GM19397 (cell line): Measurements from ENCODE around the gene AGPAT3.

ENCODE experiments used
- ATAC-seq: cut with Tn5 transposase; IDR thresholded peaks from one replicate; pipeline ENCODE4 v1.9.1; 2021; ENCODE audit warnings: mild to moderate bottlenecking, moderate library complexity; ENCODE audit not compliant: unreplicated experiment

The AGPAT3 gene

GRCh38 chr21:43971992-43972255 is 106.9 kb downstream of the AGPAT3 start:
- ATAC-seq: no peak

- no peak for ATAC-seq
These were observed 108.0 kb downstream of the AGPAT3 start for GRCh38 chr21:43972850-43973633.

DNA sequence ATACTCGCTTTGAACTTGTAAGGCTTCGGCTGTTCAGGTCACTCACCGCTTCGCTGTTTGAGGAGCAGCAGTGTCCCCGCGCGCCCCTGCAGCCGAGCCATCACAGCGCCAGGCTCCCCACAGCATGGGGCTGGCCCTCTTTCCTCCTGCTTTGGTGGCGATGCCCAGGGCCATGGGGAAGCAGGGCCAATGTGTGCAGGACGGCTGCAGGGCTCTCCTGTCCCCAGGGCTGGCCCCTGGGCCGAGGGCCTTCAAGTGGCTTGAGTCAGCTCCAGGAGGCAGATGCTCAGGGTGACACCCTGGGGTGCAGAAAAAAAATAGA is 108.6 kb downstream of the AGPAT3 start:
- ATAC-seq: no peak

DNA sequence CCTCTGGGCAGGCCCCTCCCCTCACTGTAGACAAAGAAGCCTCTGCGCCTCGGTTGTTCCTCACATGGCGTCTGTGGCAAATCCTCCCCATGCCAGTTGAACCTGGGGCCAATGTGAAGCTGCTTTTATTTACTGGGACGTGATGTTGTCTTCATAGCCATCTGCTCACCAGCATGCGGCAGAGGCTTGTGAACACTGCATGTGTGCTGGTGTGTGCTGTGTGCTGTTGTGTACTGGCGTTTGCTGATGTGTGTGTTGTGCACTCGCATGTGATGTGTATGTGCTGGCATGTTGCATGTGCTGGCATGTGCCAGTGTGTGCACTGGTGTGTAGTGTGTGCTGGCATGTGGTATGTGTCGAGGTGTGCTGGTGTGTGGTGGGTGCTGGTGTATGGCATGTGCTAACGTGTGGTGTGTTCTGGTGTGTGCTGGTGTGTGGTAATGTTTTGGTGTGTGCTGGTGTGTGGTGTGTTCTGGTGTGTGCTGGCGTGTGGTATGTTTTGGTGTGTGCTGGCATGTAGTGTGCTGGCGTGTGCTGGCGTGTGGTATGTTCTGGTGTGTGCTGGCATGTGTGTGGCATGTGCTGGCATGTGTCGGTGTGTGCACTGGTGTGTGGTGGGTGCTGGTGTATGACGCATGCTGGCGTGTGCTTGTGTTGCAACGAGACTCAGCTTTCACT is 109.9 kb downstream of the AGPAT3 start:
- ATAC-seq: no peak

GRCh38 chr21:43975469-43976098 is 110.6 kb downstream of the AGPAT3 start:
- peak; percentile 56 for ATAC-seq

DNA sequence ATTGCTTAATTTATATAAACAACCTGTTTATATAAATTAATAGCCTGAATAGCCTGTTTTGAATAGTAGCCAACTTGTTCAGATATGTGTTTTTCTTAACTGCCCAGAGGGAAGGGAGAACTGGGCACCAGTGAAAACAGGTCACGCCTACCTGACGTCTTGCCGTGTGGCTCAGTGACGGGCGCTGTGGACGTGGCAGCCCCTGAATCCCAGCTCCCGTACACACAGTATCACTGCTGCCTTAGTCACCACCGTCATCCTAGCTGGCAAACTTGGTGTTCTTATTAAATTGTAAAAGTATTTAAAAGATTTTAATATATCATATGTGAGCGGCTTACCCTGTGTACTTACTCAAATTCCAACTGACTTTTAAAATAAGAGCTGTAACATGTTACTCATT is 111.6 kb downstream of the AGPAT3 start:
- no peak for ATAC-seq

DNA sequence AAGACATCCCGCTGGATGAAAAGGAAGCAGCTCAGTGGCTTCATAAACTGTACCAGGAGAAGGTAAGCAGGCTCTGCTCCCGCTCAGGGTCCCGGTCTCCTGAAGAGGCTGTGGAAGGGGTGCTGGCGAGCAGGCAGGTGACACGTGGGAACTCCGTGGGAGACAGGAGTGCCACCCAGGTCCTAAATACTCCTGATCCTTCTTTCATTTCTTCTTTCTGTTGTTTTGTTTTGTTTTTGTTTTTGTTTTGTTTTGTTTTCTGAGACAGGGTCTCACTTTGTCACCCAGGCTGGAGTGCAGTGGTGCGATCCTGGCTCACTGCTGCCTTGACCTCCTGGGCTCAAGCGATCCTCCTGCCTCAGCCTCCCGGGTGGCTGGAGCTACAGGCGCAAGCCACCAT is 113.0 kb downstream of the AGPAT3 start:
- no peak for ATAC-seq

GRCh38 chr21:43979654-43980053 is 114.6 kb downstream of the AGPAT3 start:
- no peak for ATAC-seq

DNA sequence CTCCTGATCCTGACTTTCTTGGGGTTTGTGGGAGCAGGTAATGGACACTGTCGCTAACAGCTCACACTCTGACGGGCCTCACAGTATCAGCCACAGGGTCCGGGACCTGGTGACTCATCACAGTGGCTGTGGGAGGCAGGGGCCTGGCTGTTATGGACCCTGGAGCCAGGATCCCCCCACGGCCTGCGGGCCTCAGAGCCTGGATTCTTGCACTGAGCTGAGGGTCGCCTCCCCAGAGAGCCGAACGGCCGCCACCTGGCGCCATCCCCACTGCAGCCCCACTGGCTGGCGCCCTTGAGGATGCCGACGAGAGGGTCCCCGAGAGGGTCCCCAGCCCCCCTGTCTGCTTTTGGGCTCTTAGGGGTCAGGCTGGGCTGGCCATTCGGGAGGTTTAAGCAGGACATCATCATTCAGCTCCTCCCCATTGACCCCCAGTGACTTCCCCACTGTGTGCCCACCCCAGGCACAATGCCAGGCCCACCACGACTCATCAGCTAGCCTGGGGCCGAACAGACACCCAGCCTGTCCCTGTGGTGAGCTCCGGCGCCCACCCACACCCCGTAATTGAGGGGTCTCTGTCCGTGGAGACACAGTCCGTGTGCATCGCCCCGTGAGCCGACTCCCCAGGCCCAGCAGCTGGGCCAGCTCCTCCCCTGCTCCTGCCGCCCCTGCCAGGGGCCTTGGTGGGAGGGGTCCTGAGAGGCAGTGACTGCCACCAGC is 116.3 kb downstream of the AGPAT3 start:
- ATAC-seq: no peak

DNA sequence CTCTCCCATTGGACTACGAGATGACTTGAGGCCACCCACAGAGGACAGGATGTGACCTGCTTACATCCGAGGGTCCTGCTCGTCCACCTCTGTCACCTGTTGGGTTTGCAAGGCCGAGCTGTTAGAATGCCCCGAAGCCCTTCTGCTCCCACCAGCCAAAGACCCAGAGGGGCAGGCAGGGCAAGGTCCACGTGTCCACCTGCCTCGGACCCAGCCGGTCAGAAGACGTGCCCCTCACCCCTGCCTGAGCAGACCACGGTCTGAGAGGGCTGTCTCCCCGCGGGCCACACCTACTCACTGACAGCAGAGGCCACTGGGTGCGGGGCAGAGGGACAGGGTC is 116.8 kb downstream of the AGPAT3 start:
- ATAC-seq: no peak

DNA sequence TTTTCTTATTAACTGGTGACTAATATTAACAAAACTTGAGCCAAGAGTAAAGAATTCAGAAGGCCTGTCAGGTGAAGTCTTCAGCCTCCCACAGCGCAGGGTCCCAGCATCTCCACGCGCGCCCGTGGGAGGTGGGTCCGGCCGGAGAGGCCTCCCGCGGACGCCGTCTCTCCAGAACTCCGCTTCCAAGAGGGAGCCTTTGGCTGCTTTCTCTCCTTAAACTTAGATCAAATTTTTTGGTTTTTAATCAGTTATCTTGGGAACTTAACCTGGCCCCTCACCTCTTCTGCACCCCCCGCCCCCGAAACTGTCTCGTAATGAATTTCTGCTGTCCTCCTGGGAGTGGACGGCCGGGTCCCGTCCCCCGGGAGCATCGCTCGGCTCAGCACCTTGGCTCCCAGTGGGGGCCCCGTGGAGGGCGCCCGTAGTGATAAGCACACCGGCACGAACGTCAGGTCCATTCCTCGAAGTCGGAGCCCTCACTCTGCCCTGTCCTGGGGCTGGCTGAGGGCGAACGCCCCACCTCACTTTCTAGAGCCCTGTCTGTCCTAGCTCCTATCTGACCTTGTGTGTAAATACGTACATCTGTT is 117.6 kb downstream of the AGPAT3 start:
- no peak for ATAC-seq

- no peak for ATAC-seq
These were observed 118.4 kb downstream of the AGPAT3 start for GRCh38 chr21:43983390-43983789.

DNA sequence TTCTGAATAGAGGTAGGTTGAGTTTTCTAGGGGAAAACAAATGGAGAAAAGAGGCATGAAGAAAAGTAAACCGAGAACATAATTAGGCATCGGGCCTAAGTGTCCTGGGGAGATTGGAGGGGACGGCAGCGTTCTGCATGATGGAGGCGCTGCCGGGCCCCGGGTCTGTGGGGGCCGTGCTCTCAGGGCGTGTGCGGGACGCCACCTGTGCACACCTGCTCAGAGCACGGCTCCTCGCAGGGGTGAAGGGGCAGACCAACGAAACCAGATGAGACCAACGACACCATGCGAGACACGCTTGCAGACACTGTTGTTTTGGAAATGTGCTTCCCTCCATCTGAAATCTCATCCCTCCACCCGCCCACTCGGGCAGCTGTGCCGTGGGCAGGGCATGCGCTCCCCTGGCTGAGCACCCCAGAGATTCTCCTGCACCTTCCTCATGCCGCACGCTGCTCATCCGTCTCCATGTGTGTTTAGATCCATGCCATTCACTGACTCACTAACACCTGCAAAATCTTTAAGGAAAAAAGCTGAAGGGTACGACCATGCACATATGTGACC is 118.9 kb downstream of the AGPAT3 start:
- ATAC-seq: no peak

DNA sequence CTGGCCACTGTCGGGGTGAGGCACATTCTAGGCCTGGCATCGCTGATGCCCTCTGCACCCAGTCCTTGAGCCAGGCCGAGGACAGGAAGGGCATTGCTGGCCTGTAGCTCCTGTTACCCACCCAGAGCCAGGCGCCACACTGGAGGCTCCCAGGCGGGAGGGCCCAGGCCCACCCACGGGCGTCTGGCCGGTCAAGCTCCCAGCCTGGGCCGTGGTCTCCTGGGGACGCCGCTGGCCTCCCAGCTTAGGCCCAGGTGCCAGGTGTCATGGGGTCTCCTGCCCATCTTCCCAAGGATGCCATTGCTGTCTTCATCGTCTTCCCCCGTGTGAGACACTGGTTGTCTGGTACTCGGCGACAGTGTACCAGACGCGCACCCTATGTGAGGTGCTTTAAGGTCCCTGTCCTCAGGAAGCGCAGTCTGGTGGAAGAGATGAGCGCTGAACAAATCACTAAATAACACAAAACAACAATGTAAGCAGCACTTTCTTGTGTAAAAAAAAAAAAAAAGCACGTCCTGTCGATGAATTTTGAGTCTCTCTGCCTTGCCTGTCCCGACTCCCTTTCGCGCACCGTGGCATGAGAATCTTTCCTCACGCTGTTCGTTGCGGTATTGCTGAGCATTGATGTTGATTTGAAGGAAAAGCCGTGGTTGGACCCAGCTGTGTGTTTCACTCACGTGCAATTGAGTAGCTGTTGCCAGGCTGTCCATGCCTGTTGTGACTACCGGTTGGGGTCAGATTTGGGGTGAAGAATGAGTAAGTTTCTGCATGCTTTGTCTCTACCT is 120.1 kb downstream of the AGPAT3 start:
- no peak for ATAC-seq

DNA sequence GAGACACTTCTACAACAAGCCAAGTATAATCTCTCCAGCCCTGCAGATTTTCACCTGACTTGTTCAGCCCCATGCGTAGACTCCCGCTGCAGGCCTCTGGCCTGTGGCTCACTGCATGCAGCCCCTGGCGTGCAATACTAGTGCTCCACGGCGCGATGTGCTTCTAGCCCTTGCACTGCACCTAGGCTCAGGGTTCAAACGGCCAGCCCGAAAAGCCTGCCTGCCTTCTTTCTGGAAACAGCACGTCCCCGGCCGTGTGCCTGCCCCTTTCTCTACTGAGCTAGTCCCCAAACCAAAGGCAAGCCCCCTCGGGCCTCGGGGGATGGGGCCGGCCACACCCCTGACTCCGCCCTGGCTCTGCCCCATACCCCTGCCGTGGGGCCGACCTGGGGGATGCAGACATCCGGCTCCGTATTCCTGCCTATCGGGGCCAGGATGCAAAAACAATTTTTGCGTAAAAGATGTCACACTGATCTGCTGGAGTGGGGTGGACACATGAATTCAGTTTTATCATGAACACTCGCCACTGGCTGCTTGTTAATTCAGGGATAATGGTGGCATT is 120.7 kb downstream of the AGPAT3 start:
- ATAC-seq: no peak

- ATAC-seq: no peak
These were observed 121.8 kb downstream of the AGPAT3 start for GRCh38 chr21:43986544-43987451.

DNA sequence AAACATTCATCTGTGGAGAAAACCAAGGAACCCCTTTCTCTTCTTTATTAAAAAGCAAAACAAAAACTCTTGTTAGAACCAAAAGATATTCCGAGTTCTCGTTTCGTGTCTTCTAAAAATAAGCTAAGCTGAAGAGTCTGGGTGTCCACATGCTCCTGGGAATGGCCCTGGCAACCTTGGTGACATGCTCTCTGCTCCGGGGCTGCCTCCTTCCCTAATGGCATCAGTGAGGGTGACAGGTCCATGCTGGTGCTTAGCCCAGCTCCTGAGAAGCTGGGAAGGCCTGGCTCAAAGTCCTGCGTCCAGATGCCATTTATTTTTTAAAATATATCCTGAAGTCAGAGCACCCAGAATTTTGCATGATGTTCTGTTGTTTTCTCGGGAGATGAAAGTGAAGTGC is 122.5 kb downstream of the AGPAT3 start:
- no peak for ATAC-seq

GRCh38 chr21:43988016-43988415 is 123.0 kb downstream of the AGPAT3 start:
- no peak for ATAC-seq
